Epithelial cell of esophagus (primary cell): Measurements from ENCODE around the gene SLC22A12.

Experiments
- DNase-seq: peaks from one replicate; pipeline ENCODE4 v3.0.0; 2010; ENCODE audit warnings: low read depth
- H3K4me3 ChIP-seq: 2 replicates; pipeline ENCODE4 v1.5.1; 2011; ENCODE audit warnings: mild to moderate bottlenecking, low read length, control low read depth
- TF ChIP-seq, protein P1 (sequence below): IDR thresholded peaks from 2 replicates; pipeline ENCODE4 v1.5.1; 2011; ENCODE audit warnings: low read depth, mild to moderate bottlenecking, low read length, control low read depth, inconsistent platforms; ENCODE audit not compliant: insufficient read depth; ENCODE audit errors: missing control alignments

The SLC22A12 gene

DNA sequence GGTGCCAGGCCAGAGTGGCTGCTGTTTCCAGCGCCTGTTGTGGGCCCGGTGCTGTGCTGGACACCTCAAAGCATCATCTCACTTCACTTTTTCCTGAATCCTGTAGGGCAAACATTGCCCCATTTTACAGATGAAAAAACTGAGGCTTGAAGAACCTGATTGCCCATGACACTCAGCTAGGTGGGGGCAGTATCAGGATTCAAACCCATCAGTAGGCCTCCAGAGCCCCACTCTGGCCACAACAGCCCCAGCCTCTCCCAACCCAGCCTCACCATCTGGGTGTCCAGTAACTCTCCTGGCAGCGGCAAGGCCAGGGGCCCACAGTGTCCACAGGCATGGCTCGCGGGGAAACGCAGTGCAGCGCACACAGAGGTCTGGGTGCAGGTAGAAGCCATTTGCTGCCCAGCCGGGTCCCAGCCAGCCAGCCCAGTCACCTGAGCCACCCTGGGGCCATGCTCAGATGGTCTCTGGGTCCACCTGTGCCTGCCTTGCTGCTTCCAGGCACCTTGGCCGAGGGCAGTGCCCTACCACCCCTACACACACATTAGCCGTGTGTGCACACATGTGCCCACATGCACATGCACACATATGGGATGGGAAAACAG lies 11.5 kb downstream of the SLC22A12 start:
- DNase-seq = no peak
- TF ChIP-seq, protein P1, sequence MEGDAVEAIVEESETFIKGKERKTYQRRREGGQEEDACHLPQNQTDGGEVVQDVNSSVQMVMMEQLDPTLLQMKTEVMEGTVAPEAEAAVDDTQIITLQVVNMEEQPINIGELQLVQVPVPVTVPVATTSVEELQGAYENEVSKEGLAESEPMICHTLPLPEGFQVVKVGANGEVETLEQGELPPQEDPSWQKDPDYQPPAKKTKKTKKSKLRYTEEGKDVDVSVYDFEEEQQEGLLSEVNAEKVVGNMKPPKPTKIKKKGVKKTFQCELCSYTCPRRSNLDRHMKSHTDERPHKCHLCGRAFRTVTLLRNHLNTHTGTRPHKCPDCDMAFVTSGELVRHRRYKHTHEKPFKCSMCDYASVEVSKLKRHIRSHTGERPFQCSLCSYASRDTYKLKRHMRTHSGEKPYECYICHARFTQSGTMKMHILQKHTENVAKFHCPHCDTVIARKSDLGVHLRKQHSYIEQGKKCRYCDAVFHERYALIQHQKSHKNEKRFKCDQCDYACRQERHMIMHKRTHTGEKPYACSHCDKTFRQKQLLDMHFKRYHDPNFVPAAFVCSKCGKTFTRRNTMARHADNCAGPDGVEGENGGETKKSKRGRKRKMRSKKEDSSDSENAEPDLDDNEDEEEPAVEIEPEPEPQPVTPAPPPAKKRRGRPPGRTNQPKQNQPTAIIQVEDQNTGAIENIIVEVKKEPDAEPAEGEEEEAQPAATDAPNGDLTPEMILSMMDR = no peak
- H3K4me3 ChIP-seq = no peak overlapping the region

DNA sequence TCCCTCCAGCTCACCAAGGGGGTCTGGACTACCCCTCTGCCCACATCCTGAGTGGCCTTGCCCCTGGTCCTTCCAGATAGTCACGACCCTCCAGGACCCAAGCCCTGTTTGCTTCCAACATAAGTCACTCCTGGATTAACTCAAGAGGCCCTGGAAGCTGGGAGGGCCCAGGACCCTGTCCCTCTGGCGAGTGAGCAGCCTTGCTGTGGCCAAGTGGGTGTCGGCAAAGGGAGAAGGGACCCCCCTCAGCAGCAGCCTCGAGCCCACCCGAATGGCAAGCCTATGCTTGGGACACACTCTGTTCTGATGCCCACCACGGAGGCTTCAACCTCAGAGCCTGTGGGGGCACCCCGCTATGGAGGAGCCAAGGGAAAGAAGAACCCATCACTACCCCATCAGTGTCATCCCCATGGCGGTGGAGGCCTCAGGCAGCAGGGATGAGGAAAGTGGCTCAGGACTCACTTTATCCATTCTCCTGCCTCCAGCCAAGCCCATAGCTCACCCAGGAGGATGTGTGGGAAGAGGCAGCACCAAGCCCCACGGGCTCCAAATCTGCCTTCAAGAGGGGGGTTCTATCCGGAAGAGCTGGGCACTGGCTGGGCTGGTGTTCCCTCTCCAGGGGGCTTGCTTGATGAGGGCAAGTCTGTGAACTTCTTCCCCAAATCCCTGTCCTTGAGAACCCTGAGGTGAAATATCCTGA lies 12.5 kb downstream of the SLC22A12 start:
- no peak for DNase-seq
- no peak overlapping the region for H3K4me3 ChIP-seq
- TF ChIP-seq, protein P1 = no peak

DNA sequence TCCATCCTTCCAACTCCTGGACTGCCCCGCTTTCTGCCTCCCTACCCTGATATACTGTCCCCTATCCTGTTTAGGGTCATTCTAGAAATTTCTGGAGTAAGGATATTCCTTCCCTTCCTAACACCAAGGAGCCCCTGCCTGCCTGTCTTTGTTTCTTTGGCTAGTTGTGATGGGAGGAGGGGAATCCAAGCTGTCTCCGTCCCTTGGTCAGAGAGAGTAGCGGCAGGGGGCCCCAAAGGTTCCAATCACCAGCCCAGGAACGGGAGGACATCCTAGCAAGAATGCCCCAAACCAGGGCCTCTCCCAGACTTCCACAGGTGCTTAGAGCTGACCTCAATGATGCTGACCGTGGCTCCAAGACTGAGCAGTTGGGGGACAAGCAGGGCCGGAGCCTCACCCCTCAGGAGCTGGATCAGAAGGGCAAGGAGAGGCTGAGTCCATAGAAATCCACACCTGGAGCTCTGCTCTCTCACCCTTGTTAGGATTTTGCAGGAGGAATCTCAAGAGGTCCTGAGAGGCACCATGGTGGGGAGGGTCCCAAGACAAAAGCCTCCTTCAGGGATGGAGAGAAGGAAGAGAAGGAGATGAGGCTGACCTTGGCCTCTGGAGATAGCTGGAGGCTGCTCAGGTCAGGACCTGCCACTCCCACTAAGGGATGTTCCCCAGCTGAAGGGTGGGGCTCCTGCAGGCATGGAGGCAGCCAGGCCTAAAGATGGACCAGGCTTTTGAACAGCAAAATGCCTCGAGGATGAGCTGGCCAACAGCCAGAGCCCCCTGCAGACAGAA lies 13.6 kb downstream of the SLC22A12 start:
- DNase-seq = no peak
- TF ChIP-seq, protein P1 = no peak
- no peak overlapping the region for H3K4me3 ChIP-seq

DNA sequence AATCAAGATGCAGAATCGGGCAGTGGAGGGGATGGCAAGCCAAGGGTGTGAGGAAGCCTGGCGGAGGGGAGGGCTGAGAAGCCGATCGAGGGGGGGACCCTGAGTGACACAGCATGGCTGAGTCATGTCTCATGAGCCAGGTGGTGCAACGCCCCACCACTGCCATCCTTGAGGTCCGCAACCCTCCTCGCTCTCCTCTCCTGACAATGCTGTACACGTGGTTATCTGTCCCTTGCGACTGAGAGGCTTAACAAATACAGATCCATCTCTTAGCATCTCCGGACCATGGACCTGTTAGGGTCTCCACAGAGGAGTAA lies 14.2 kb downstream of the SLC22A12 start:
- no peak overlapping the region for H3K4me3 ChIP-seq
- DNase-seq = no peak
- TF ChIP-seq, protein P1 = no peak

DNA sequence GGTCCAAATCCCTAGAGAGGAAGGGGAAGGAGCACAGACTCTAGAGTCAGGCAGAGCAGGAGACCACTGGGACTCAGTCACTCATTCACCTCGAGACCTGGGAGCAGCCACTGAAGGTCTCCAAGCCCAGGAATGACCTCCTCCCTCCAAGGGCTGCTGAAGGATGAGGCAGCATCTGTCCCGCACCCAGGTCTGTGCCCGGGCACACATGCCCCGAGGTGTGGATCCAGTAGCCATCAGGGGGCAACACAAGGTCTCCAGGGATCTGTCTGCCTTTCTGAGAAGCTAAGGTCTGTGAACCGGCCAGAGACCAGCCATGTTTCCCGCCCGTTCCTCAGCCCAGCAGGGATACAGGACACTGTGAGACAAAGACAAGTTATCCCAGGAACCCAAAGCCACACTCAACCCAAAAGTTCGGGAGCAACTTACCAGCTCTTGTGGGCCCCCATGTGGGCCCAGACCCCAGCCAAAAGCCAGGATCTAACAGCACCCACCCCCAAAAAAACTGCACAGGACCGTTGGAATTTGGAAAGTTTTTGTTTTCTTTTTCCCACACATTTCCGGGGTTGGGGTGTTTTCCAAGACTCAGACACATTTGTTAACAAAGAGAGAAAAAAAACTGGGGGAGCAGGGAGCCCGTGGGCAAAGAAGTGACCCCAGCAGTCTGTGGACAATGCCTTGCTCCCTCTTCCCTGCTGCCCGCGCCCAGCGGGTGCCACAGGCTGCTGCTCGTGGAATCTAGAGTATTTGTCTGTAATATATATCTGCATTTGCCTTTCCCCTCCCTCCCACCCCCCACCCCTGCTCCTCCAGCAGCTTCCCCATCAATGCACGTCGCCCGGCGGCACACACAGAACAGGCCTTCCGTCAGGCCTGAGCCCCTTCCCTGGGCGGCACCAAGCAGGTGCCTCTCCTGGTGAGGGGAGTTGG lies 14.9 kb downstream of the SLC22A12 start:
- DNase-seq = no peak
- no peak overlapping the region for H3K4me3 ChIP-seq
- TF ChIP-seq, protein P1 = no peak

DNA sequence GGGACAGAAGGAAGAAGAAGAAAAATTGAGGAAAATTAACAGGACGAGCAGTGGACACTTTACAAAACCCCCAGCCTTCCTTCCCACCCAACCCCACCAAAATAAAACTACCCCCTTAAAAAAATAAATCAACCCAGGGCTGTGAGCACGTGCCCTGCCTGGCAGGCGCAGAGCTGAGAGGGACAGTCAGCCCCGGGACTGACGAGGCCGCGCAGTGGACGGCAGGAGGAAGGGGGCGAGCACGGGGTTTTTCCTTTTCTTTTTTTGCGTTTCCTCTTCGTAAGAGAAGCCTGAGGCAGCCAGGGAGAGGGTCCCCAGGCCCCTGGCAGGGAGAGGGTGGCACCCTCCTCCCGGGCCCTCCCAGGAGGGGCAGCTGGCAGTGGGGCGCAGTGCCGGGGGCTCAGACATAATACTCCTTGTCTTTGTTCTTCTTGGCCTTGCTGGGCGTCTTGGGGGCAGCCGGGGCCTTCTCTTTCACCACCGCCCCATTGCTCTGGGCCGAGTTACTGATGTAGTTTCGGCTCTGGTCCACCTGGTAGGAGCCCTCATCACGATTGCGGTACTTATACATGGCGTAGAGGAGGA lies 15.9 kb downstream of the SLC22A12 start:
- H3K4me3 ChIP-seq = no peak overlapping the region
- no peak for DNase-seq
- TF ChIP-seq, protein P1 = no peak
